GM19238 (cell line): Measurements from ENCODE around the gene PLXNB2.

Experiments used
- DNase-seq: peaks from one replicate; pipeline ENCODE4 v3.0.0; 2011; ENCODE audit warnings: low spot score; ENCODE audit not compliant: insufficient read length

Gene PLXNB2

GRCh38 chr22:50236731-50237409, 70.6 kb downstream of the PLXNB2 start:
- DNase-seq, result no peak

GRCh38 chr22:50233223-50233622, 74.2 kb downstream of the PLXNB2 start:
- no peak for DNase-seq

GRCh38 chr22:50232481-50233151, 74.8 kb downstream of the PLXNB2 start:
- no peak for DNase-seq

- DNase-seq, result no peak
These were observed 78.1 kb downstream of the PLXNB2 start for GRCh38 chr22:50229370-50229769.

GRCh38 chr22:50228366-50228765, 79.1 kb downstream of the PLXNB2 start:
- no peak for DNase-seq

GRCh38 chr22:50227579-50228215, 79.7 kb downstream of the PLXNB2 start:
- DNase-seq, result no peak

- DNase-seq, result no peak
These were observed 80.6 kb downstream of the PLXNB2 start for GRCh38 chr22:50226875-50227165.

- DNase-seq, result no peak
These were observed 81.2 kb downstream of the PLXNB2 start for GRCh38 chr22:50226063-50226874.

- DNase-seq, result no peak
These were observed 82.1 kb downstream of the PLXNB2 start for GRCh38 chr22:50225200-50225969.
